ENCODE measurements around the gene F2R. TPM values are rescaled to one million over a fixed set of nuclear protein-coding genes. Genes with fewer than 3 reads are reported as not detected.

F2R gene
- total RNA-seq, 6 experiments from 2014 or later: 47.0 to 73.5 (median 65.5) TPM

GRCh38 chr5:76704131-76704663 lies 11.7 kb upstream of the F2R start:
- H3K4me3 Mint-ChIP-seq: no peak overlapping the region
- H3K9me3 Mint-ChIP-seq: no peaks in the 10 kb centered on the region
- H3K27me3 Mint-ChIP-seq (ENCODE audit: insufficient read depth): peaks cover 17% of the 10 kb centered on the region
- DNase-seq: no peak
- peaks cover 41% of the 10 kb centered on the region for H3K4me1 Mint-ChIP-seq (ENCODE audit: low read depth)
- H3K27ac Mint-ChIP-seq: no peak overlapping the region
- TF ChIP-seq CTCF (IDR thresholded peaks at IDR 0.05): no peak
- no peaks in the 10 kb centered on the region for H3K36me3 Mint-ChIP-seq (ENCODE audit: low read depth)

GRCh38 chr5:76705574-76705973 lies 10.4 kb upstream of the F2R start:
- Mint-ChIP-seq H3K27me3 (ENCODE audit: insufficient read depth) (peaks cover 15% of the 10 kb centered on the region), H3K9me3 (no peaks in the 10 kb centered on the region), H3K4me1 (ENCODE audit: low read depth) (peaks cover 55% of the 10 kb centered on the region), H3K36me3 (ENCODE audit: low read depth) (no peaks in the 10 kb centered on the region), H3K4me3 (no peak overlapping the region), H3K27ac (no peak overlapping the region)
- TF ChIP-seq CTCF (IDR thresholded peaks at IDR 0.05): no peak
- DNase-seq: no peak

GRCh38 chr5:76709762-76710161 lies 6.2 kb upstream of the F2R start:
- Mint-ChIP-seq H3K9me3 (no peaks in the 10 kb centered on the region), H3K36me3 (ENCODE audit: low read depth) (no peaks in the 10 kb centered on the region), H3K27me3 (ENCODE audit: insufficient read depth) (peaks cover 19% of the 10 kb centered on the region), H3K4me3 (peak overlapping the region; percentile 19), H3K4me1 (ENCODE audit: low read depth) (peaks cover 48% of the 10 kb centered on the region), H3K27ac (no peak overlapping the region)
- TF ChIP-seq CTCF (IDR thresholded peaks at IDR 0.05): no peak
- DNase-seq: peak; percentile 70

- no peak overlapping the region; the same call in 1 of the 2 replicates for H3K4me3 Mint-ChIP-seq
- peak; percentile 38 for DNase-seq
- no peaks in the 10 kb centered on the region for H3K9me3 Mint-ChIP-seq
- no peak overlapping the region for H3K27ac Mint-ChIP-seq
- TF ChIP-seq CTCF (IDR thresholded peaks at IDR 0.05): no peak
- H3K27me3 Mint-ChIP-seq (ENCODE audit: insufficient read depth): peaks cover 19% of the 10 kb centered on the region
- H3K36me3 Mint-ChIP-seq (ENCODE audit: low read depth): no peaks in the 10 kb centered on the region
- peaks cover 42% of the 10 kb centered on the region for H3K4me1 Mint-ChIP-seq (ENCODE audit: low read depth)
Observed at GRCh38 chr5:76710991-76711390, 4.9 kb upstream of the F2R start.

- Mint-ChIP-seq H3K4me3 (peak overlapping the region; percentile 95), H3K4me1 (ENCODE audit: low read depth) (peaks cover 51% of the 10 kb centered on the region), H3K27me3 (ENCODE audit: insufficient read depth) (peaks cover 6% of the 10 kb centered on the region), H3K9me3 (no peaks in the 10 kb centered on the region), H3K36me3 (ENCODE audit: low read depth) (peaks cover 24% of the 10 kb centered on the region), H3K27ac (no peak overlapping the region)
- no peak for TF ChIP-seq CTCF (IDR thresholded peaks at IDR 0.05)
- DNase-seq: no peak
Observed at GRCh38 chr5:76714751-76715485, 1.0 kb upstream of the F2R start.
